Activated T-helper 17 cell treated with anti-CD3 and anti-CD28 coated beads, Interleukin-2, amount 50 U/mL, for 72 hours (primary cell): Measurements from ENCODE around the gene PLEKHM3. TPM values are rescaled to one million over a fixed set of nuclear protein-coding genes. Genes with fewer than 3 reads are reported as not detected.

ENCODE experiments used
- ATAC-seq: fragments of 150-1000 bp; cut with Tn5 transposase; replicated peaks from 2 replicates; pipeline ENCODE4 v1.10.0; 2021; ENCODE audit warnings: mild to moderate bottlenecking, moderate library complexity
- H3K27ac Mint-ChIP-seq: one replicate; pipeline ENCODE4 v1.8.0; 2022; ENCODE audit warnings: mixed read lengths
- H3K27me3 Mint-ChIP-seq: one replicate; pipeline ENCODE4 v1.8.0; 2022; ENCODE audit warnings: mixed read lengths
- H3K36me3 Mint-ChIP-seq: one replicate; pipeline ENCODE4 v1.8.0; 2022; ENCODE audit warnings: low read depth, mild to moderate bottlenecking, mixed read lengths
- H3K4me1 Mint-ChIP-seq: one replicate; pipeline ENCODE4 v1.8.0; 2022; ENCODE audit warnings: mixed read lengths
- H3K4me3 Mint-ChIP-seq: one replicate; pipeline ENCODE4 v1.8.0; 2022; ENCODE audit warnings: mild to moderate bottlenecking, mixed read lengths
- H3K9me3 Mint-ChIP-seq: one replicate; pipeline ENCODE4 v1.8.0; 2022; ENCODE audit warnings: mixed read lengths
- total RNA-seq, 2 donors: library from RNA; stranded (reverse); gene quantifications; one replicate each; pipeline ENCODE4 v1.2.3, GENCODE V29; 2022

PLEKHM3 gene
- total RNA-seq, 2 donors from 2014 or later = 3.2 to 5.3 TPM

- Mint-ChIP-seq H3K4me3 (no peak overlapping the region), H3K36me3 (no peaks in the 10 kb centered on the region), H3K4me1 (no peaks in the 10 kb centered on the region), H3K9me3 (no peaks in the 10 kb centered on the region), H3K27me3 (no peaks in the 10 kb centered on the region), H3K27ac (no peak overlapping the region)
- ATAC-seq = no peak
Observed at GRCh38 chr2:207871911-207872310, 153.4 kb downstream of the PLEKHM3 start.

GRCh38 chr2:207871506-207871905 lies 153.8 kb downstream of the PLEKHM3 start:
- no peaks in the 10 kb centered on the region for H3K36me3 Mint-ChIP-seq
- H3K27me3 Mint-ChIP-seq = no peaks in the 10 kb centered on the region
- no peaks in the 10 kb centered on the region for H3K4me1 Mint-ChIP-seq
- no peak overlapping the region for H3K27ac Mint-ChIP-seq
- no peak overlapping the region for H3K4me3 Mint-ChIP-seq
- no peak for ATAC-seq
- no peaks in the 10 kb centered on the region for H3K9me3 Mint-ChIP-seq

- ATAC-seq = no peak
- no peaks in the 10 kb centered on the region for H3K9me3 Mint-ChIP-seq
- H3K36me3 Mint-ChIP-seq = no peaks in the 10 kb centered on the region
- H3K4me1 Mint-ChIP-seq = no peaks in the 10 kb centered on the region
- H3K27ac Mint-ChIP-seq = no peak overlapping the region
- H3K4me3 Mint-ChIP-seq = no peak overlapping the region
- H3K27me3 Mint-ChIP-seq = no peaks in the 10 kb centered on the region
Observed at GRCh38 chr2:207870814-207871213, 154.5 kb downstream of the PLEKHM3 start.

GRCh38 chr2:207869784-207870778 lies 155.2 kb downstream of the PLEKHM3 start:
- Mint-ChIP-seq H3K36me3 (no peaks in the 10 kb centered on the region), H3K27me3 (no peaks in the 10 kb centered on the region), H3K4me3 (no peak overlapping the region), H3K4me1 (no peaks in the 10 kb centered on the region), H3K9me3 (no peaks in the 10 kb centered on the region), H3K27ac (no peak overlapping the region)
- ATAC-seq = no peak

GRCh38 chr2:207868855-207869596 lies 156.3 kb downstream of the PLEKHM3 start:
- Mint-ChIP-seq H3K4me1 (no peaks in the 10 kb centered on the region), H3K27me3 (no peaks in the 10 kb centered on the region), H3K9me3 (no peaks in the 10 kb centered on the region), H3K27ac (no peak overlapping the region), H3K36me3 (no peaks in the 10 kb centered on the region), H3K4me3 (no peak overlapping the region)
- no peak for ATAC-seq

GRCh38 chr2:207867905-207868304 lies 157.4 kb downstream of the PLEKHM3 start:
- no peaks in the 10 kb centered on the region for H3K27me3 Mint-ChIP-seq
- no peak for ATAC-seq
- H3K4me3 Mint-ChIP-seq = no peak overlapping the region
- H3K36me3 Mint-ChIP-seq = no peaks in the 10 kb centered on the region
- no peaks in the 10 kb centered on the region for H3K9me3 Mint-ChIP-seq
- H3K4me1 Mint-ChIP-seq = no peaks in the 10 kb centered on the region
- no peak overlapping the region for H3K27ac Mint-ChIP-seq

GRCh38 chr2:207867056-207867455 lies 158.3 kb downstream of the PLEKHM3 start:
- H3K27me3 Mint-ChIP-seq = no peaks in the 10 kb centered on the region
- no peaks in the 10 kb centered on the region for H3K4me1 Mint-ChIP-seq
- no peaks in the 10 kb centered on the region for H3K36me3 Mint-ChIP-seq
- no peak overlapping the region for H3K4me3 Mint-ChIP-seq
- H3K9me3 Mint-ChIP-seq = no peaks in the 10 kb centered on the region
- H3K27ac Mint-ChIP-seq = no peak overlapping the region
- no peak for ATAC-seq

- ATAC-seq = no peak
- Mint-ChIP-seq H3K27me3 (no peaks in the 10 kb centered on the region), H3K36me3 (peaks cover 12% of the 10 kb centered on the region), H3K4me3 (no peak overlapping the region), H3K9me3 (no peaks in the 10 kb centered on the region), H3K4me1 (no peaks in the 10 kb centered on the region), H3K27ac (no peak overlapping the region)
Observed at GRCh38 chr2:207865210-207865609, 160.1 kb downstream of the PLEKHM3 start.

- H3K9me3 Mint-ChIP-seq = no peaks in the 10 kb centered on the region
- no peak overlapping the region for H3K4me3 Mint-ChIP-seq
- H3K27ac Mint-ChIP-seq = no peak overlapping the region
- no peaks in the 10 kb centered on the region for H3K27me3 Mint-ChIP-seq
- ATAC-seq = no peak
- peaks cover 12% of the 10 kb centered on the region for H3K36me3 Mint-ChIP-seq
- no peaks in the 10 kb centered on the region for H3K4me1 Mint-ChIP-seq
Observed at GRCh38 chr2:207863345-207863744, 162.0 kb downstream of the PLEKHM3 start.

- Mint-ChIP-seq H3K4me1 (no peaks in the 10 kb centered on the region), H3K27me3 (no peaks in the 10 kb centered on the region), H3K4me3 (no peak overlapping the region), H3K36me3 (peaks cover 12% of the 10 kb centered on the region), H3K27ac (no peak overlapping the region), H3K9me3 (no peaks in the 10 kb centered on the region)
- no peak for ATAC-seq
Observed at GRCh38 chr2:207861789-207862188, 163.5 kb downstream of the PLEKHM3 start.

GRCh38 chr2:207860685-207861084 lies 164.6 kb downstream of the PLEKHM3 start:
- no peak for ATAC-seq
- H3K4me3 Mint-ChIP-seq = no peak overlapping the region
- no peaks in the 10 kb centered on the region for H3K9me3 Mint-ChIP-seq

GRCh38 chr2:207855591-207855990 lies 169.7 kb downstream of the PLEKHM3 start:
- Mint-ChIP-seq H3K27me3 (no peaks in the 10 kb centered on the region), H3K36me3 (peaks cover 3% of the 10 kb centered on the region), H3K27ac (no peak overlapping the region), H3K4me3 (no peak overlapping the region), H3K4me1 (no peaks in the 10 kb centered on the region), H3K9me3 (no peaks in the 10 kb centered on the region)
- ATAC-seq = no peak

More at GRCh38 chr2:207860685-207861084, 164.6 kb downstream of the PLEKHM3 start:
- no peaks in the 10 kb centered on the region for H3K27me3 Mint-ChIP-seq
- no peak overlapping the region for H3K27ac Mint-ChIP-seq
- H3K4me1 Mint-ChIP-seq = no peaks in the 10 kb centered on the region
- peaks cover 12% of the 10 kb centered on the region for H3K36me3 Mint-ChIP-seq

- no peaks in the 10 kb centered on the region for H3K36me3 Mint-ChIP-seq
- no peak for ATAC-seq
- no peak overlapping the region for H3K4me3 Mint-ChIP-seq
- no peaks in the 10 kb centered on the region for H3K27me3 Mint-ChIP-seq
- H3K27ac Mint-ChIP-seq = no peak overlapping the region
- H3K9me3 Mint-ChIP-seq = no peaks in the 10 kb centered on the region
- H3K4me1 Mint-ChIP-seq = no peaks in the 10 kb centered on the region
Observed at GRCh38 chr2:207854484-207855440, 170.6 kb downstream of the PLEKHM3 start.

GRCh38 chr2:207852791-207853190 lies 172.5 kb downstream of the PLEKHM3 start:
- H3K27me3 Mint-ChIP-seq = no peaks in the 10 kb centered on the region
- H3K36me3 Mint-ChIP-seq = no peaks in the 10 kb centered on the region
- H3K4me1 Mint-ChIP-seq = no peaks in the 10 kb centered on the region
- ATAC-seq = no peak
- H3K4me3 Mint-ChIP-seq = no peak overlapping the region
- H3K9me3 Mint-ChIP-seq = no peaks in the 10 kb centered on the region
- no peak overlapping the region for H3K27ac Mint-ChIP-seq
